Measurements from ENCODE around the gene RYR1.
A peak's percentile ranks its signal among the peaks of the same experiment; 100 is the strongest.

RYR1 gene

DNA sequence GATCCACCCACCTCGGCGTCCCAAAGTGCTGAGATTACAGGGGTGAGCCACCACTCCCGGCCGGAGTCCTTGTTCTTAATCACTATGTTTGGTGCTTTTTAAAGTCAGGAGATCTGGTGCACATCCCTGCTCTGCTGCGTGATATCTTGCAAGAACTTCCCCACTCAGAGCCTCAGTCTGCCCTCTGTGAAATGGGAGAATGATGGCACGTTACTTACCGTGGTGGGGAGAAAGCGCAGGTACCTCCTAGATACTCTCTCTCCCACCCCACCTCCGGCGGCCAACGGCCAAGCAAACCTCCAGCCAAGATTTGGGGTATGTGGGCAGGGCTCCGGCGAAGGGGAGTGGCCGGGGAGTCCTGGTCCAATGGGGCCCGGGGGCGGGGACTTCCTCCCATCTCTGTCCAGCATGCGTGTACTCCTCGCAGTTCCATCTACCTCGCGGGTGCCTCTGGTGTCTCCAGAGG lies at the start of gene RYR1:
TSS of gene RYR1 (plus strand) at position 424 of the 466 bp plus-strand sequence. CDS start 139 bp downstream, outside the sequence.
- DNase-seq (ENCODE audit: low read depth in 2 of 2): no peak

- no peak for DNase-seq (ENCODE audit: low read depth in 2 of 2)
Measured at GRCh38 chr19:38383743-38384142, 49.7 kb upstream of the RYR1 start.

- no peak for DNase-seq (ENCODE audit: low read depth in 2 of 2)
Measured at GRCh38 chr19:38384209-38385027, 49.1 kb upstream of the RYR1 start.

- DNase-seq (ENCODE audit: low read depth in 2 of 2): no peak
Measured at GRCh38 chr19:38385057-38385803, 48.3 kb upstream of the RYR1 start.

DNA sequence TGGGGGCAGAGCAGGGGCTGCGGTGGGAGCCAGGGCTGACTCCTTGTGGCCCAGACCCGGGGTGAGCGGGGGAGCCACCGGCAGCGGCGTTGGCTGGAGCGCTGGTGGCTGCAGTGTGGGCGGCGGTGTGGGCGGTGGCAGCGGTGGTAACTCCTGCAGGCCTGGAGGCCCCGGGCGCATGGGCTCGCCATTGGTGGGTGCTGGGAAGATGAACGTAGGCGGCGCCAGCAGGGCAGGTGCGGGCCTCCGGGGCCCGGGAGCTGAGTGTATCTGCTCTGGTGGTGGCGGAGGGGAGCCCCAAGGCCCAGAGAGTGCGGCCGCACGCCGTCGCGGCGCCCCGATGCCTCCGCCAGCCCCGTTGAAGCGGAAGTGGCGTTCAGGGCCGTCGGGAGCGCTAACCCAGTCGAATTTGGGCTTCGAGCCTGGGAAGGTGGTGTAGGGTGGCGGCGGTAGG lies 47.7 kb upstream of the RYR1 start:
- no peak for DNase-seq (ENCODE audit: low read depth in 2 of 2)

DNA sequence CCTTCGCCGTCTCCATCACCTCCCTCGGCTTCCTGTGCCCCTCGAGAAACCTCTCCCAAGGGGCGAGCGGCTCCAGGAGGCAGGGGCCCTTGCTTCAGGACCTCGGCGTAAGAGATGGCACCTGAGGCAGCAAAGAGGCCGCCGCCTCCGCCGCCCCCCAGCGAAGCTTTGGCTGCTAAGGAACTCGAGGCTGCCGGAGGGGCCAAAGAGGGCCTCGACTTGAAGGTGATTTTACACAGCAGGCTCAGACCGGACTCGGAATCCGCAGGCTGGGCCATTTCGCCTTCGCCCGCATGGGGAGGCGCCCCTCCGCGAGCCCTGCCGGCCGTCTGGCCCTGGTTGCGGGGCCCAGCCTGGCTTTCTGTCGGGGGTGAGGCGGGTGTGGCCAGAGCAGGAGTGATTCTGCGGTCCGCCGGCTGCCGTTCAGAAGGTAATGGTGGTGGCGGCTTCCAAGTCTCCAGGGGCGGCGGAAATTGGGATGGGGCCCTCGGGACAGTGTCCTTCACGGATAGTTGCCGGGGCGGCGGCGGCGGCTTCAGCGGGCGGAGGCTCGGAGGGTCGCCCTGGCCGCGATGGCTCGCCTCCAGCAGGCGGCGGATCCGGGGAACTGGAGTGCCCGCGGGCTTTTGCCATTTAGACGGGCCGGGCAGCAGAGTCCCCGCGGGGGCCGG lies 47.1 kb upstream of the RYR1 start:
- no peak for DNase-seq (ENCODE audit: low read depth in 2 of 2)

DNA sequence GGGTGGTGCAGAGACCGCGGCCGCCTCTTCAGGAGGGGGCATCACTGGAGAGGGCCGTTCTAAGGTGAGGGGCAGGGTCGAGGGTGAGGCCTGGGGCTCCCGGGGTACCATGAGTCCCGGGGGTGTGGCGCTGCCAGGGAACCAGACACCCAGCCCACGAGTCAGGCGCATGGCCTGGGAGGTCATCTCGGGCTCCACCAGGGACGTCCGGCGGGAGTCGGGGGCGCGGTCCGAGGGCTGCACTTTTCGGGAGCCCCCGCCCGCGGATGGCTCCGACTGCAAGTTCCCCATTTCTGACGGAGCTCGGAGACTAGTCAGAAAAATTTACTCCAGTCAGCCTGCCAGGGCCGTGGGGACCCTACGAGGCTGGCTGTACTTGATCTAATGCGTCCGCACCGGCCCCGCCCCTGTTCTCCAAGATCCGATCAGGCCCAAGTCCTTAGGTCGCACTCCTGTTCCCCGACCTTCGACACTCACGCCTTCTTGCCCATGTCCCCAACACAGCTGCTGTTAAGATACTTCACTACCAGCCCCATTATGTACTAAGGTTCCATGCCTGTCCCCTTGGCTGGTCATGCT lies 46.4 kb upstream of the RYR1 start:
- no peak for DNase-seq (ENCODE audit: low read depth in 2 of 2)

- peak; percentile 27 to 60 for DNase-seq (ENCODE audit: low read depth in 2 of 2)
Measured at GRCh38 chr19:38387550-38388348, 45.7 kb upstream of the RYR1 start, which contains the start of gene GGN. TSS of gene GGN (minus strand) at chr19:38388034. CDS start at chr19:38387261, 773 bp downstream.

DNA sequence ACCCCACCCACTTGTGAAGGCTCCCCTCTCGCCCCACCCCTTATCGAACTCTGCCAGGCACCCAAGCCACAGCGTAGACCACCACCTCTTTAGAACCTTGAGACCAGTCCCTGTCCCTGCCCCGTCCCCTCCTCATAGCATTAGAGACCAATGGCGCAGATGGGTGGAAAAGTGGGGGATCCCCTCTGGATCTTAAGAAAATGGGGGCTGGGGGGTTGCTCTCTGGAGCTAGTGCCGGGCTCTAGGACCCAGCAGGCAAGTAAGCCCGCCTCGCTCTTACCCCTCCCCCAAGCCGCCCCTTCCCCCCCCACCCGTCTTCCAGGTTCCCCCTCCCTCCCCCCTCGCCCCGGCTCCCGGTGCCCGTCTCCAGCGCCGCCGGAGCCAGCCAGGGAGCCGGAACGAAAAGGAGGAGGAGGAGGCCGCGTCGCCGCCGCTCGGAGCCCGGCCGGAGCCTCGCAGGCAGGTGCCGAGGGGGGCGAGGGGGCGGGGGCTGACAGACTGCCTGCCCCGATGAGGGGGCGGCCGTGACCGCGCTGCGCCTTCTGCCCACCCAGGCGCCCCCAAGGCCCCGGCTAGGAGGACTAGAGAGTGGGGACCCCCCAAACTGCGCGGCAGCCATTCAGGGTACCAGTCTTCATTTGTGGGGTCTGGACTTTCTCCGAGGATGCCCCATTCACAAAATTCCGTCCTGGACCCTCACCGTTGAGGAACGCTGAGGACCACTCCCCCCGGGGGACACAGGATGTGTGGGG lies 45.0 kb upstream of the RYR1 start, which contains the start of gene SPRED3:
TSS of gene SPRED3 (plus strand) at position 349 of the 752 bp plus-strand sequence. CDS start 1,606 bp downstream, outside the sequence.
- DNase-seq (ENCODE audit: low read depth in 2 of 2): no peak

GRCh38 chr19:38389101-38389925 lies 44.2 kb upstream of the RYR1 start:
- DNase-seq (ENCODE audit: low read depth in 2 of 2): no peak

GRCh38 chr19:38389957-38390924 lies 43.2 kb upstream of the RYR1 start:
- DNase-seq (ENCODE audit: low read depth in 2 of 2): no peak

- DNase-seq (ENCODE audit: low read depth in 2 of 2): no peak
Measured at GRCh38 chr19:38391911-38392464, 41.5 kb upstream of the RYR1 start.

GRCh38 chr19:38392707-38393308 lies 40.7 kb upstream of the RYR1 start:
- DNase-seq (ENCODE audit: low read depth in 2 of 2): no peak

DNA sequence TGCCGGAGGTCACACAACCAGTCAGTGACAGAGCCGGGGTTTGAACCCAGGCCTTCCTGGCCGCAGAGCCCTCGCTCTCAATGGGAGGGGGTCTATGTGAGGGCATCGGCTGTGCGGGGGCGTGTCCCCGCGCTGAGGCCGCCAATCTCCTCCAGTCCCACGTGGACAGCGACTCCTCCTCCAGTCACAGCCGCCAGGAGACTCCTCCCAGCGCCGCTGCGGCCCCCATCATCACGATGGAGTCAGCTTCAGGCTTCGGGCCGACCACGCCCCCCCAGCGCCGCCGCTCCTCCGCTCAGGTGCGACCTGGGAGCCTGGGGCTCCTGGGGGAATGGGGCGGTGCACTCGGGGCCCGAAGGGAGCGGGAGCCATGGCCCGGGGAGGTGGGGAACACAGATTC lies 39.0 kb upstream of the RYR1 start:
- DNase-seq (ENCODE audit: low read depth in 2 of 2): peak in 1 of 2 donors; percentile 39

DNA sequence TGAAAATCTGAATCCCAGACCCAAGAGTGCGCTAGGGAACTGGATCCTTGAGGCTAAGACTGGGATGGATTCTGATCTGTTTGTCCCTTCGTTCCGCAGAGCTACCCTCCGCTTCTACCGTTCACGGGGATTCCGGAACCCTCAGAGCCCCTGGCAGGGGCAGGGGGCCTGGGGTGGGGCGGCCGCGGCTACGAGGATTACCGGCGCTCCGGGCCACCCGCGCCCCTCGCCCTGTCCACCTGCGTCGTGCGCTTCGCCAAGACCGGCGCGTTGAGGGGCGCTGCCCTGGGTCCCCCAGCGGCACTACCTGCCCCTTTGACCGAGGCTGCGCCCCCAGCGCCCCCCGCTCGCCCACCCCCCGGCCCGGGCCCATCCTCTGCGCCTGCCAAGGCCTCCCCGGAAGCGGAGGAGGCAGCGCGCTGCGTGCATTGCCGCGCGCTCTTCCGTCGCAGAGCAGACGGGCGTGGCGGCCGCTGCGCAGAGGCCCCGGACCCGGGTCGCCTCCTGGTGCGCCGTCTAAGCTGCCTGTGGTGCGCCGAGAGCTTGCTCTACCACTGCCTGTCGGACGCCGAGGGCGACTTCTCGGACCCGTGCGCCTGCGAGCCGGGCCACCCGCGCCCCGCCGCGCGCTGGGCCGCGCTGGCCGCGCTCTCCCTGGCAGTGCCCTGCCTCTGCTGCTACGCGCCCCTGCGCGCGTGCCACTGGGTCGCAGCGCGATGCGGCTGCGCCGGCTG lies 37.9 kb upstream of the RYR1 start:
- DNase-seq (ENCODE audit: low read depth in 2 of 2): no peak

DNA sequence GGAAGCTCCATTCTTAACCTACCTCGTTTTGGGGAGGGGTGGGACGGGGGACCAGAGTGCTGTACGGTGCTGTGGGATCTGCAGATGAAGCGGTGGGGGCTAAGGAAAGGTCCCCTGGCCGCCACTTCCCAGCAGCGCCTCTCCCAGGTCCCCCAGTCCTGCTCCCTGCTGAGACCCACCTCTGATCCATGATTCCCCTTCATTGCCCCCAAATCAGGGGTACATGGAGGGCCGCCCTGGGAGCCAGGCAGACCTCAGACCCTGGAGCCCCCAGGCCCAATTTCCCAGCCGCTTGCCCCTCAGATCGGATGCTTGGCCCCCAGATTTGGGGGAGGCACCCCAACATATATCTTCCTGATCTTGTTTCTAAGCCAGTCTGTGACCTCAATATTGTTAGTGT lies 34.4 kb upstream of the RYR1 start:
- no peak for DNase-seq (ENCODE audit: low read depth in 2 of 2)

GRCh38 chr19:38399537-38399936 lies 34.0 kb upstream of the RYR1 start:
- no peak for DNase-seq (ENCODE audit: low read depth in 2 of 2)

All from activated CD8-positive, alpha-beta memory T cell treated with anti-CD3 and anti-CD28 coated beads for 4 hours (primary cell).